Dermis microvascular lymphatic vessel endothelial cell (primary cell): ENCODE results near the gene LGALS7. TPM values are rescaled to one million over a fixed set of nuclear protein-coding genes. Genes with fewer than 3 reads are reported as not detected.
A peak's percentile ranks its signal among the peaks of the same experiment; 100 is the strongest.

Experiments used
- DNase-seq, 2 donors: peaks; one replicate each; pipeline versions ENCODE4 v3.0.0 to v3.0.0-alpha.2; 2010; ENCODE audit warnings: low read depth in 2 of 2
- total RNA-seq: library from RNA; depleted of rRNA; stranded (reverse); fragments of >200 nt; gene quantifications from 2 replicates; pipeline ENCODE4 v1.2.1, GENCODE V29; 2014

The LGALS7 gene
- total RNA-seq, 1 donor from 2014 or later, result not detected

- no peak for DNase-seq
Observed at GRCh38 chr19:38740932-38741331, 32.4 kb downstream of the LGALS7 start.

- DNase-seq, result peak in 1 of 2 donors; percentile 0
Observed at GRCh38 chr19:38740257-38740592, 33.1 kb downstream of the LGALS7 start.

GRCh38 chr19:38739440-38740256, 33.7 kb downstream of the LGALS7 start:
- DNase-seq, result peak in 1 of 2 donors; percentile 0

GRCh38 chr19:38737921-38738737, 35.2 kb downstream of the LGALS7 start:
- DNase-seq, result peak in 1 of 2 donors; percentile 0

- DNase-seq, result no peak
Observed at GRCh38 chr19:38737281-38737865, 35.9 kb downstream of the LGALS7 start.

GRCh38 chr19:38736413-38737280, 36.7 kb downstream of the LGALS7 start:
- DNase-seq, result peak in 1 of 2 donors; percentile 44

- peak in 1 of 2 donors; percentile 57 for DNase-seq
Observed at GRCh38 chr19:38736036-38736412, 37.3 kb downstream of the LGALS7 start.

- no peak for DNase-seq
Observed at GRCh38 chr19:38735257-38735686, 38.0 kb downstream of the LGALS7 start.

- peak in 1 of 2 donors; percentile 32 for DNase-seq
Observed at GRCh38 chr19:38734426-38735256, 38.7 kb downstream of the LGALS7 start.

GRCh38 chr19:38734176-38734425, 39.2 kb downstream of the LGALS7 start:
- no peak for DNase-seq

- DNase-seq, result peak in 1 of 2 donors; percentile 30
Observed at GRCh38 chr19:38733493-38734175, 39.7 kb downstream of the LGALS7 start.

GRCh38 chr19:38733241-38733492, 40.1 kb downstream of the LGALS7 start:
- no peak for DNase-seq

GRCh38 chr19:38731654-38732301, 41.5 kb downstream of the LGALS7 start:
- no peak for DNase-seq

- no peak for DNase-seq
Observed at GRCh38 chr19:38730731-38731589, 42.4 kb downstream of the LGALS7 start.

- DNase-seq, result no peak
Observed at GRCh38 chr19:38730470-38730730, 42.9 kb downstream of the LGALS7 start.

- DNase-seq, result peak in 1 of 2 donors; percentile 60
Observed at GRCh38 chr19:38729653-38730469, 43.5 kb downstream of the LGALS7 start.

GRCh38 chr19:38728752-38729541, 44.4 kb downstream of the LGALS7 start:
- DNase-seq, result no peak
